ENCODE measurements around the gene LPAR1.

Gene LPAR1

DNA sequence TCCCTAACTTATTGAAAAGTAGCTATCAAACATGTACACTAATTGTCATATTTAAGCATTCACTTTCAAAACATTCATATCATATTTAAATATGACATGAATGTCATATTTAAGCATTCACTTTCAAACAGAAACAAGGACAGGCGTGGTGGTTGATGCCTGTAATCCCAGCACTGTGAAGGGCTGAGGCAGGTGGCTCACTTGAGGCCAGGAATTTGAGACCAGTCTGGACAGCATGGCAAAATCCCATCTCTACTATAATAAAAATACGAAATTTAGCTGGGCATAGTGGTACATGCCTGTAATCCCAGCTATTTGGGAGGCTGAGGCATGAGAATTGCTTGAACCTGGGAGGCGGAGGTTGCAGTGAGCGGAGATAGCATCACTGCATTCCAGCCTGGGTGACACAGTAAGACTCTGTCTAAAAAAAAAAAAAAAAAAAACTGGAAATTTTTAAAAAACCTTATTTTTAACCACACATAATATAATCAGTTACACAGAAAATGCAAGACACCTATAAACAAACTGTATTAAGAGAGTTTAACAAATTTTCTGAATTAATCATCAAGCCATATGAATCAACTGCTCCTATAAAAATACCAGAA lies 88.1 kb downstream of the LPAR1 start:
- no peak for DNase-seq

GRCh38 chr9:110949081-110949480 lies 89.2 kb downstream of the LPAR1 start:
- no peak for DNase-seq

- no peak for DNase-seq
Measured at GRCh38 chr9:110947491-110948044, 90.7 kb downstream of the LPAR1 start.

- DNase-seq, result no peak
Measured at GRCh38 chr9:110942522-110942921, 95.7 kb downstream of the LPAR1 start.

DNA sequence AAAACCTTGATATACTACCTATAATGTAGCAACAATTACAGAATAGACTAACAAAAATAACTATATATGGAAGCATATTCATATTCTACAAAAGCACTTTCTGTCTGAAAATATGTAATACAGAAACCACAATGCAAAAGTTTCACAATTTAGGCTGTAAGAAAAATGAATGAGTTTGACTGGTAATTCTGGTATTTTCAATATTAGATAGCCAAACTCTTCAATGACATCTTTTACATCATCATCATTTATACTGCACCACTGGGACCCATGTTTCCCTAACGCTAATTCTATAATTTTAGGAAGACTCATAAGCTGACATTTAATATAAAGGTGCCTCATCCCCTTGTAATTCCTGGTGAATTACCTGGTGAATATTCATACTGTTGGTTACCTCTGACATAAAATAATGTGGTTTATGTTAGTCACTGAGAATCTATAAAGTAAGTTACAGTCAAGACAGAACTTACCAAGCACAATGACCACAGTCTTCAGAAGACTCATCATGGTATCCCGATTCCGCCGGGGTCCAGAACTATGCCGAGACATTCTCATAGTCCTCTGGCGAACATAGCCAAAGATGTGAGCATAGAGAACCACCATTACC lies 97.2 kb downstream of the LPAR1 start:
- DNase-seq, result no peak

- DNase-seq, result no peak
Measured at GRCh38 chr9:110939573-110939972, 98.7 kb downstream of the LPAR1 start.

- no peak for DNase-seq
Measured at GRCh38 chr9:110939047-110939446, 99.2 kb downstream of the LPAR1 start.

GRCh38 chr9:110938242-110938641 lies 100.0 kb downstream of the LPAR1 start:
- DNase-seq, result no peak

DNA sequence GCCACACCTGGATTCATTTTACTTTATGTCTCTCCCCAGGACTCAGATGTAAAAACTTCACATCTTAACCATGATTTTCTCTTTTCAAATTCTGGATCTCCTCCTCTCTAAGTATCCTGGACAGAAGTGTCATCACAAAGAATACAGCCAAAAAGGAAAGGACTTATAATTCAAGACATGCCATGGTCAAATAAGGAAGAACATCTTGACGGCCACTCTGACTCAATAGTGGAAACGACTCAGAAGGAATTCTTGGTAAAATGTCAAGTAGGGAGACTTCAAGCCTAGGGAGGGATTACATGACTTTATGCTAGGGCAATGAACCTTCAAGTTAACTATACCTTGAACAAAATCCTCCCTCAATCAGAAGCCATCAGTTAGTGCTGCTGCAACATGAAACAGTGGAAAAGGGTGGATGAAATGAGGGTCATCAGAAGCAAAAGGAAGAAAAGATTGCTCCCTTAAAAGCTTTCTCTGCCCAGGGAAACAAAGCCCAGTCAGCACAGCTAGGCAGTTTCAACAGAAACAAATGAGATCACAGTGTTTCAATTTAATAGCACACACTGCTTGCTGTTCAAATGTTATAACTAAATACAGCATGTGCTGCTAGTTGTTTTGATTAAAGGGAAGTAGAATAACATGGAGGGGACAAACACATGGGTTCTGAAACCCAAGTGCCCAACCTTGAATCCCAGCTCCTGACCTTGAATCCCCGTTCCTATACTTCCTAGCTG lies 101.4 kb downstream of the LPAR1 start:
- no peak for DNase-seq

DNA sequence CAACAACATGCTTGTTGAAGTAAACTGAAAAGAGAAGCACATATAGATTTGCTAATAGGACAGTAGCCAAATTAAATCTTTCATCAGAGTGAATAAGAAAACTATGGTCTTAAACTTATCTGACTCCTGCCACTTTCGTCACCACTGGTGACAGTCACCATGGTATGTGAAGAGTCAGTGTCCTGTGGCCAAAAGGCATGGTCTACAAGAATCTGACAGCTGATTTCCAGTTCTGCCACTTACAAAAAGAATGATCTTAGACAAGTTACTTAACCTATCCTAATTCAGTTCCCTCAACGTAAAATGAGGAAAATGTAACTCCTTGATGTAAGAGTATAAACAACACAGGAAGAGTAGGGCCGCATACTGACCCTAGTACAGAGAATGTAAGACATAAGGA lies 102.0 kb downstream of the LPAR1 start:
- no peak for DNase-seq

DNA sequence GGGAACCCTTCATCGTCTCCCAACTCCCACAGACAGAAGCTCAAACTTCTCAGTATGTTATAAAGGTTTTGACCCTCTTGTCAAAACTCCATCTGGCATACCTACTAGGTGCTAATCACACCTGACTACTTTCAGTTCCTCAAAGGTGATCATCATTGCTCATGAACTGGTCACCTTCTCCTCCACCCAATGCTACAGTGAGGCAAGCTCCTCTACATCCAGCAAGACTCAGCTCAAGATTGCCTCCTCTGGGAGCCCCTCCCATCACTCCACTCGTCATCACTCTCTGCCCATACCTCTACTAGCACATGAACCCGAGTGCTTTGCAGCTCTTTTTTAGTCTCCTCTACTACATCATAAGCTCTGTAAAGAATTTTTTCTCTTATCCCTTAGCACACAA lies 102.4 kb downstream of the LPAR1 start:
- DNase-seq, result no peak

DNA sequence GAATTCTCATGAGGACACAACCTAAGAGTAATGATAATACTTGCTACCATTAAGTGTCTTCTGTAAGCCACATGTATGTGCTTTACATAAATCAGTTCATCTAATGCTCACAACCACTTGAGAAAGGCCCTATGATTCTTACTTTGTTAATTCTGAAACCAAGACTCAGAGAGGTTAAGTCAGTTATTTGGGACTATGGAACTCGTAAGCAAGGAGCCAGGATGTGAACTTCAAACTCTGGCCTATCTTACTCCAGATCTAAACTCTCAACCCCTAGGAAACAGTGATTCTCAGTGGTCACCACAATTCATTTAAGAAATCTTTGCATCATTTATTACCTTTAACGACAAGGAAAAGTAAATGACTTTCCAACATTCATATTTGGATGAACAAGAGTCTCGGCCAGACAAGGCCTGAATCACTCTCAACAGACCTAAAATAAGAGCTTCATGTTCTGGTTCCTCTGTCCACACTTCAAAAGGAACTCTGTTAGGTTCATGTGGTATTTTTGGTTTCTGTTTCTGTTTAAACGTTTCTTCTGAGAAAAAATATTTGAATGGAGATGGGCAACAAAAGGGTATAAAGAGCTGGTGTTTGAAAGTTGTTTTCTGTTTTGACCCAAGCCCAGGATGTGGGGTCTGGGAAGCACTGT lies 104.8 kb downstream of the LPAR1 start:
- no peak for DNase-seq

- DNase-seq, result no peak
Measured at GRCh38 chr9:110932863-110933262, 105.4 kb downstream of the LPAR1 start.

DNA sequence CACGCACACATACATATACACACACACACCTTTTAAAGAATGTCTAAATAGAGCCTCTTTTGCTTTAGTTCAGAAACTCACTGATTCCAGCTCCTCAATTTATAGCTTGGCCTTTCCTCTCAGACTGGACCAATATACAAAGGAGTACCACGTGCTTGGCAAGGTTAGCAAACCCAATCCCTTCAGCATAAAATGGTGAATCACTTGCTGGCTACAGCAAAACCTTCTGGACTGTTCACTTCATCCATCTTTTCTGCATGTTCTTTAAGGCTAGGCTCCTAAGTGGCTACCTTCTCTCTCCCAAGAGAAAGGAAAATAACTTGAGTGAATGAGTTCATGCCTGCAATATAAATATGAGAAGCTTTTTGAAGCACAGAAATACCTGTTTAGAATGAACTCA lies 109.7 kb downstream of the LPAR1 start:
- no peak for DNase-seq

DNA sequence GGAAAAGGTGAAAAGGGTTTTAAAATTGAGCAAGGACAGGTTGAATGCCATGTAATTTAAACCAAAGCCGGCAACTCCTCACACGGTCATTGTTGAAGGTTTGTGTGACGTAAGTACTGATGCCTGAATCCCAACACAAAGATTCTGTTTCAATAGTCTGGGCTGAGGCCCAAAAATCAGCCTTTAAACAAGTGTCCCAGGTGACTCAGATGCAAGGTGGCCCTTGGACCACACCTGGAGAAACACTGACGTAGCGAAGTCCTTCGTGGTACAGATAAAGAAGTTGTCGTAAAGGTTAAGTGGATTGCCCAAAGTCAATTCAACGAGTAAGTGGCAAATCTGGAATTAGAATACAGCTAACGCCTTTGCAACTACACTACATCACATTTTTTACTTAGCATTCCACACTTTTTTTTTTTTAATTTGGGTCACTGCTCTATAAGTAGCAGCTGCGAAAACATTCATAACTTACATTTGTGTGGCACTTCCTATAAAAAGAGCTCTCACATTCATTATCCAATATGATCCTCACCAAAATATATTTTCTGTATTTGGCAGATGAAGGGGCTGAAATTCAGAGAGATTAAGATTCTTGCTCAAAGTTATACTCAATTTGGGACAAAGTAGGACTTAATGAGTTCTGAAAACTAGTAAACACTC lies 111.3 kb downstream of the LPAR1 start:
- DNase-seq, result no peak

GRCh38 chr9:110923601-110924000 lies 114.7 kb downstream of the LPAR1 start:
- no peak for DNase-seq

DNA sequence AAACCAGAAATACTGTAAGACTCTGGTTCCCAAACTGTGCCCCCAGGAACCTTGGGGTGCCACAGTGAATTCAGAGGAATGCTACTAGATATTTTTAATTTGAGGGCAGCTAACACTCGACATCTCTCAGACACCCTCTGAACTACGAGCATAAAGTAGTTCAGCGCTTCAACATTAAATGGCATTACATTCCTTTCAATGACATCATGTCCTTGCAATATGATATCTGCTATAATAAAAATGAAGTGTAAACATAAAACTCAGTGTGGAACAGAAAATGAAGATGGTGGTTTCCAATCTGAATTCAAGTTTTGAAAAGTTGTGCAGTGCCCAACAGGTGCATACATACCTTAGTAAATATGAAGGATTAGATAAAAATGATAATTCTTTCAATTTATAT lies 116.1 kb downstream of the LPAR1 start:
- DNase-seq, result no peak

DNA sequence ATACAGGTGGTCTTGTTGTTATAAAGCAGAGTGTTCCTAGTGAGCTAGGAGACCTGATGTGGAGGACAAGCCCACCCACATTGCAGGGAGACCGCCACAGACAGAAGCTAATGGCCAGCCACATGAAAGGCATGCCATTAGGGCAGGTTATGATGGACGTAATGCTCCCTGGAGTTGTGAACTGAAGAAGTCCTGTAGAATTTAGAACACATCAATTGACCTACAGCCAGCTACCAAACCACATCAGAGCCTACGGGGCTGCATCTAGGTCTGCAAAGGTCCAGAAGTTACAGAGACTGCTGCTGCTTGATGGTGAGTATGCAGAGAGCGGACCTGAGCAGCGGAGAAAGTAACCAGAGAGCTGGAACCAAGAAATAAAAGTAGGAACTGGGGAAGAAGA lies 116.6 kb downstream of the LPAR1 start:
- DNase-seq, result no peak

DNA sequence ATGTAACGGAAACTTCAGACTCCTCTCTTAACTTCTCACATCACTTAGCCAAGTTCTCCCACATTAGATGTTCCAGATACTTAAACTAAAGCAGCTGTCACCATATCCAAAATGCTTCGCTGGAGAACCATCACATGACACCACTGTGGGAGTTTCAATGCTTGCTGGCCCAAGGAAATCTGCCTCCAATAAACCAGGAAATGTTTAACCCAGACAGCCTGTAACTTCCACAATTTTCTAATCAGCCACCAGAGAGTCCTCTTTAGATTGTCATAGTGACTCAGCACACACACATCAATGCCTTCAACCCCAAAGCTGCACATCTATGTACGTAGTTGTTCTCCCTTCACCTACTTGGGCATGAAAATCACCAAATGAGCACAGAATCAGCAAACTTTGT lies 118.7 kb downstream of the LPAR1 start:
- no peak for DNase-seq

- no peak for DNase-seq
Measured at GRCh38 chr9:110919050-110919435, 119.2 kb downstream of the LPAR1 start.

DNA sequence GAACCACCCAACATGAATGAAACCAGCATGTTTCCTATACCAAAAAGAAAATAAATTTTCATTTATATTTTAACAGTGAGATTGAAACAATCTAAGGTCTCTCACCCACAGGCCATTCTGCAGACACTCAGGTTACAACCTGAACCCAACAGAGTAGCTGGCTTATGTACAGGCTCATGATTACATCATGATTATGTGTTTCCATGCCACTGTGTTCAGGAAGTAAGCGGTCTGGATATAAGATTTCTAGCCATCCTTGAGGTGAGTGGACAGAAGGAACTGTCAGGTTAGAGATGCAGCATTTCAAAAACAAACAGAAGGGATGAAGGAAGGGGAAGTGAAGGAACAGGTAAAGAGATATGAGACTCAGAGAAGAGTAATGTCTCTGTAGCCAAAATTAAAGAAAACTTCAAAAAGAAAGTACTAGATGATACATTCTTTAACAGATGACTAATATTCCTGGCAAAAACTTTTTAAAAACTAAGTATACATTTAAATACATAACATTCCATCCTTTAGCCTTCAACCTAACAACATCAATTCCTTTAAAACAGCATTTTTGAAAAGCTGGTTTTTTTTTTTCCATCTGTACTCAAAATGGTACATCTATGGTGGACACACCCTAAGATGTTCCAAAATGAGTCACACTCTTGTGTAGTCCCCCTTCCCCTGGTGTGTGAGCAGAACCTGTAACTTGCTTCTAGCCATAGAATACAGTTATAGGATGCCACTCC lies 119.8 kb downstream of the LPAR1 start:
- no peak for DNase-seq

DNA sequence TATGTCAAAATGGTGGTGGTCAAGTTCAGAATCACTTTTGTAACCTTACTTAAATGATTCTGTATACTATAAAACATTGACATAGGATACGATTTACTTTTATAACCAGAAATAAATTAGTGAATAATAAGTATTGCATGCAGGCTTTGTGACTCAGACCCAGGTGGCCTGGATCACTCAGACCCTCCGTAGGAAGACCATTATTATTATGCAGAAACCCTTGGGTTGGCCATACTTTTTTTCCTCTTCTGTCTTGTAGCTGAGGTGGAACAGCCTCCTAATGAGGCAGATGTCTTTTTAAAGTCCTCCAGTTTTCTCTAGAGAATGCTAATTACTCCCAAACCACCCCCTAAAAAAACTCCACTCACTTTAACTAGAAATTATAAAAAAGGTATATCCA lies 121.9 kb downstream of the LPAR1 start:
- DNase-seq, result no peak
